ENCODE results near the gene TSPAN5. TPM values are rescaled to one million over a fixed set of nuclear protein-coding genes. Genes with fewer than 3 reads are reported as not detected.

TSPAN5 gene
- polyA plus RNA-seq, 1 of the 3 experiments (the other 2 are of a cell fraction): 38.6 TPM

DNA sequence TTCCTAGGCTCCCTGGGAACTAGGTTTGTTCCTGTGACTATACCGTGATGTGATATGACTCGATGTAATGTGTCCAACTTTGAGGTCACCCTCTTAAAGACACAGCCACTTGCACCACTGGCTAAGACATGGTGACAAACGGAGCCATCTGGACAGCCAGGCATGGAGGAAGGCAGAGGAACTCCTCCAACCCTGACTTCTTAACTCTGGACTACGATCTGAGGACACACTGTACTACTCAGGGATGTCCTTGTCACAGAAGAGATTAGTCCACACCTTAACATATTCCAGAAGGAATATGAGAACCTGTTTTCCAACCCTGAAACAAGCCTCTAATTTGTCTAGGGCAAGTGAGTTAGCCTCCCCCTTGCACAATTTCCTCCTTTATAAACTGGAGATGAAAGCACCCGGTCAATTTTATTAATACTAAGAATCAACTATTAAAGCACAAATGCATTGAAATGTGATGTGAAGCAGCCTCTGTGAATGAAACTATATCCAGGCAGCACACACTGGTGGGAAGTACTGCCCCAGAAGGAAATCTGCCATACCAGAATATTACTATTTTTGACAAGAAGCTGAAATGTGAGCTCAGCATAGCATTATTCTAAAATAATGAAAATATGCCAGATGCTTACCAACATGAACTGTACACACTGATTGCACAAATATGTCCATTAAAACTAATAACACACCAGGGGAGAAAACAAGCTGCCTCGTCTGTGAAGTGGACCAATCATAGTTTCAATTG, 47.3 kb downstream of the TSPAN5 start:
- Histone ChIP-seq H3K4me3 (ENCODE audit: low read depth in 2 of 2, low read length in 1 of 2) (no peak overlapping the region), H3K27ac (ENCODE audit: low read depth in 2 of 2, low read length in 1 of 2) (no peak overlapping the region; a peak in 1 of 4 replicates), H3K4me2 (no peak overlapping the region), H4K20me1 (ENCODE audit: insufficient read depth) (peaks cover 58% of the 10 kb centered on the region), H3K9ac (no peak overlapping the region), H2AFZ (ENCODE audit: low read depth) (no peak overlapping the region), H3K4me1 (ENCODE audit: control insufficient read depth in 1 of 2, insufficient read depth in 2 of 2, low read depth in 1 of 2, low read length in 1 of 2) (peaks cover 18 to 27% of the 10 kb centered on the region in 2 experiments), H3K27me3 (ENCODE audit: insufficient read depth) (no peaks in the 10 kb centered on the region), H3K36me3 (replicated peaks in 1 of 2; ENCODE audit: control insufficient read depth in 1 of 2, insufficient read depth in 2 of 2, low read length in 1 of 2) (peaks cover 0 to 4% of the 10 kb centered on the region in 2 experiments), H3K9me3 (no peaks in the 10 kb centered on the region), H3K79me2 (ENCODE audit: insufficient read depth) (peaks cover 100% of the 10 kb centered on the region), H3F3A (replicated peaks; ENCODE audit: insufficient read depth) (no peaks in the 10 kb centered on the region), H3K9me2 (no peaks in the 10 kb centered on the region)
- WGBS (ENCODE audit: low lambda C conversion rate): 70% methylated on average over 5 of the region's 6 CpGs
- TF ChIP-seq, protein P1, sequence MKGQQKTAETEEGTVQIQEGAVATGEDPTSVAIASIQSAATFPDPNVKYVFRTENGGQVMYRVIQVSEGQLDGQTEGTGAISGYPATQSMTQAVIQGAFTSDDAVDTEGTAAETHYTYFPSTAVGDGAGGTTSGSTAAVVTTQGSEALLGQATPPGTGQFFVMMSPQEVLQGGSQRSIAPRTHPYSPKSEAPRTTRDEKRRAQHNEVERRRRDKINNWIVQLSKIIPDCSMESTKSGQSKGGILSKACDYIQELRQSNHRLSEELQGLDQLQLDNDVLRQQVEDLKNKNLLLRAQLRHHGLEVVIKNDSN (IDR thresholded peaks at IDR 0.05; ENCODE audit: borderline replicate concordance, low read depth): no peak
- TF ChIP-seq SIN3A (IDR thresholded peaks at IDR 0.05; ENCODE audit: borderline replicate concordance, low read depth, low read length): no peak
- TF ChIP-seq RXRA (IDR thresholded peaks at IDR 0.05; ENCODE audit: borderline replicate concordance, low read depth): no peak
- TF ChIP-seq RCOR1 (IDR thresholded peaks at IDR 0.05; ENCODE audit: low read length): no peak
- no peak for TF ChIP-seq FOSL2 (IDR thresholded peaks at IDR 0.05; ENCODE audit: borderline replicate concordance, low read depth)
- TF ChIP-seq FOXJ3 (CRISPR knock-in tag; IDR thresholded peaks at IDR 0.05): no peak
- no peak for TF ChIP-seq GABPA (IDR thresholded peaks at IDR 0.05; ENCODE audit: low read depth)
- TF ChIP-seq, protein P2, sequence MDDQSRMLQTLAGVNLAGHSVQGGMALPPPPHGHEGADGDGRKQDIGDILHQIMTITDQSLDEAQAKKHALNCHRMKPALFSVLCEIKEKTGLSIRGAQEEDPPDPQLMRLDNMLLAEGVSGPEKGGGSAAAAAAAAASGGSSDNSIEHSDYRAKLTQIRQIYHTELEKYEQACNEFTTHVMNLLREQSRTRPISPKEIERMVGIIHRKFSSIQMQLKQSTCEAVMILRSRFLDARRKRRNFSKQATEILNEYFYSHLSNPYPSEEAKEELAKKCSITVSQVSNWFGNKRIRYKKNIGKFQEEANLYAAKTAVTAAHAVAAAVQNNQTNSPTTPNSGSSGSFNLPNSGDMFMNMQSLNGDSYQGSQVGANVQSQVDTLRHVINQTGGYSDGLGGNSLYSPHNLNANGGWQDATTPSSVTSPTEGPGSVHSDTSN (IDR thresholded peaks at IDR 0.05): no peak
- TF ChIP-seq SMC3 (IDR thresholded peaks at IDR 0.05; ENCODE audit: low read depth, low read length): no peak
- TF ChIP-seq FOXM1 (IDR thresholded peaks at IDR 0.05; ENCODE audit: low read depth): no peak
- TF ChIP-seq ELF1 (IDR thresholded peaks at IDR 0.05): no peak
- TF ChIP-seq, protein P3, sequence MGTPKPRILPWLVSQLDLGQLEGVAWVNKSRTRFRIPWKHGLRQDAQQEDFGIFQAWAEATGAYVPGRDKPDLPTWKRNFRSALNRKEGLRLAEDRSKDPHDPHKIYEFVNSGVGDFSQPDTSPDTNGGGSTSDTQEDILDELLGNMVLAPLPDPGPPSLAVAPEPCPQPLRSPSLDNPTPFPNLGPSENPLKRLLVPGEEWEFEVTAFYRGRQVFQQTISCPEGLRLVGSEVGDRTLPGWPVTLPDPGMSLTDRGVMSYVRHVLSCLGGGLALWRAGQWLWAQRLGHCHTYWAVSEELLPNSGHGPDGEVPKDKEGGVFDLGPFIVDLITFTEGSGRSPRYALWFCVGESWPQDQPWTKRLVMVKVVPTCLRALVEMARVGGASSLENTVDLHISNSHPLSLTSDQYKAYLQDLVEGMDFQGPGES (IDR thresholded peaks at IDR 0.05; ENCODE audit: low read depth, low read length): no peak
- no peak for TF ChIP-seq RFX5 (IDR thresholded peaks at IDR 0.05; ENCODE audit: low read length)
- no peak for TF ChIP-seq RAD21 (IDR thresholded peaks at IDR 0.05; ENCODE audit: low read length)
- TF ChIP-seq, protein P4, sequence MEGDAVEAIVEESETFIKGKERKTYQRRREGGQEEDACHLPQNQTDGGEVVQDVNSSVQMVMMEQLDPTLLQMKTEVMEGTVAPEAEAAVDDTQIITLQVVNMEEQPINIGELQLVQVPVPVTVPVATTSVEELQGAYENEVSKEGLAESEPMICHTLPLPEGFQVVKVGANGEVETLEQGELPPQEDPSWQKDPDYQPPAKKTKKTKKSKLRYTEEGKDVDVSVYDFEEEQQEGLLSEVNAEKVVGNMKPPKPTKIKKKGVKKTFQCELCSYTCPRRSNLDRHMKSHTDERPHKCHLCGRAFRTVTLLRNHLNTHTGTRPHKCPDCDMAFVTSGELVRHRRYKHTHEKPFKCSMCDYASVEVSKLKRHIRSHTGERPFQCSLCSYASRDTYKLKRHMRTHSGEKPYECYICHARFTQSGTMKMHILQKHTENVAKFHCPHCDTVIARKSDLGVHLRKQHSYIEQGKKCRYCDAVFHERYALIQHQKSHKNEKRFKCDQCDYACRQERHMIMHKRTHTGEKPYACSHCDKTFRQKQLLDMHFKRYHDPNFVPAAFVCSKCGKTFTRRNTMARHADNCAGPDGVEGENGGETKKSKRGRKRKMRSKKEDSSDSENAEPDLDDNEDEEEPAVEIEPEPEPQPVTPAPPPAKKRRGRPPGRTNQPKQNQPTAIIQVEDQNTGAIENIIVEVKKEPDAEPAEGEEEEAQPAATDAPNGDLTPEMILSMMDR (IDR thresholded peaks at IDR 0.05): no peak
- TF ChIP-seq EP300 (IDR thresholded peaks at IDR 0.05; ENCODE audit: borderline replicate concordance in 1 of 2, low read depth in 1 of 2, low read length in 1 of 2): no peak
- TF ChIP-seq MXI1 (IDR thresholded peaks at IDR 0.05; ENCODE audit: low read depth, low read length): no peak
- TF ChIP-seq, protein P5, sequence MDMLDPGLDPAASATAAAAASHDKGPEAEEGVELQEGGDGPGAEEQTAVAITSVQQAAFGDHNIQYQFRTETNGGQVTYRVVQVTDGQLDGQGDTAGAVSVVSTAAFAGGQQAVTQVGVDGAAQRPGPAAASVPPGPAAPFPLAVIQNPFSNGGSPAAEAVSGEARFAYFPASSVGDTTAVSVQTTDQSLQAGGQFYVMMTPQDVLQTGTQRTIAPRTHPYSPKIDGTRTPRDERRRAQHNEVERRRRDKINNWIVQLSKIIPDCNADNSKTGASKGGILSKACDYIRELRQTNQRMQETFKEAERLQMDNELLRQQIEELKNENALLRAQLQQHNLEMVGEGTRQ (IDR thresholded peaks at IDR 0.05; ENCODE audit: borderline replicate concordance, low read depth, low read length): no peak
- TF ChIP-seq, protein P6, sequence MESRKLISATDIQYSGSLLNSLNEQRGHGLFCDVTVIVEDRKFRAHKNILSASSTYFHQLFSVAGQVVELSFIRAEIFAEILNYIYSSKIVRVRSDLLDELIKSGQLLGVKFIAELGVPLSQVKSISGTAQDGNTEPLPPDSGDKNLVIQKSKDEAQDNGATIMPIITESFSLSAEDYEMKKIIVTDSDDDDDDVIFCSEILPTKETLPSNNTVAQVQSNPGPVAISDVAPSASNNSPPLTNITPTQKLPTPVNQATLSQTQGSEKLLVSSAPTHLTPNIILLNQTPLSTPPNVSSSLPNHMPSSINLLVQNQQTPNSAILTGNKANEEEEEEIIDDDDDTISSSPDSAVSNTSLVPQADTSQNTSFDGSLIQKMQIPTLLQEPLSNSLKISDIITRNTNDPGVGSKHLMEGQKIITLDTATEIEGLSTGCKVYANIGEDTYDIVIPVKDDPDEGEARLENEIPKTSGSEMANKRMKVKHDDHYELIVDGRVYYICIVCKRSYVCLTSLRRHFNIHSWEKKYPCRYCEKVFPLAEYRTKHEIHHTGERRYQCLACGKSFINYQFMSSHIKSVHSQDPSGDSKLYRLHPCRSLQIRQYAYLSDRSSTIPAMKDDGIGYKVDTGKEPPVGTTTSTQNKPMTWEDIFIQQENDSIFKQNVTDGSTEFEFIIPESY (IDR thresholded peaks at IDR 0.05; ENCODE audit: borderline replicate concordance, low read depth): no peak
- TF ChIP-seq JUND (IDR thresholded peaks at IDR 0.05): no peak
- CTCF ChIA-PET: no interaction called here
- DNase-seq: no peak
- POLR2A ChIA-PET: no interaction called here

All from SK-N-SH (cell line).